MM.1S (cell line): ENCODE data around the gene PCNT.

Experiments
- DNase-seq: peaks from one replicate; pipeline ENCODE4 v3.0.0-alpha.2; 2015
- H2AFZ ChIP-seq: fragments of 300-600 bp; sonication (generic); 2 replicates; pipeline ENCODE4 v1.6.0; 2016; ENCODE audit warnings: antibody characterized with exemption, low read length
- H3F3A ChIP-seq: fragments of 300-600 bp; sonication (generic); 2 replicates; pipeline ENCODE4 v1.6.1; 2016; ENCODE audit warnings: mild to moderate bottlenecking, antibody characterized with exemption, low read length, moderate library complexity, mixed read lengths; ENCODE audit not compliant: insufficient read depth
- H3K27ac ChIP-seq: fragments of 300-600 bp; sonication (generic); 2 replicates; pipeline ENCODE4 v1.5.1; 2016; ENCODE audit warnings: mild to moderate bottlenecking, low read length
- H3K27me3 ChIP-seq: fragments of 300-600 bp; sonication (generic); replicated peaks from 2 replicates; pipeline ENCODE4 v1.6.0; 2016; ENCODE audit warnings: low read length; ENCODE audit not compliant: insufficient read depth
- H3K36me3 ChIP-seq: fragments of 300-600 bp; sonication (generic); replicated peaks from 2 replicates; pipeline ENCODE4 v1.6.1; 2016; ENCODE audit warnings: mild to moderate bottlenecking, low read length, mixed read lengths; ENCODE audit not compliant: insufficient read depth
- H3K4me1 ChIP-seq: fragments of 300-600 bp; sonication (generic); 2 replicates; pipeline ENCODE4 v1.6.1; 2016; ENCODE audit warnings: low read length, mixed read lengths
- H3K4me2 ChIP-seq: fragments of 300-600 bp; sonication (generic); 2 replicates; pipeline ENCODE4 v1.6.0; 2016; ENCODE audit warnings: low read depth, low read length
- H3K4me3 ChIP-seq: fragments of 300-600 bp; sonication (generic); 2 replicates; pipeline ENCODE4 v1.5.1; 2016; ENCODE audit warnings: low read length, mixed read lengths
- H3K79me2 ChIP-seq: fragments of 300-600 bp; sonication (generic); 2 replicates; pipeline ENCODE4 v1.6.1; 2016; ENCODE audit warnings: mixed run types, low read length, mixed read lengths
- H3K9ac ChIP-seq: fragments of 300-600 bp; sonication (generic); 2 replicates; pipeline ENCODE4 v1.6.1; 2016; ENCODE audit warnings: low read length, mixed read lengths
- H3K9me2 ChIP-seq: fragments of 300-600 bp; sonication (generic); replicated peaks from 2 replicates; pipeline ENCODE4 v1.6.1; 2016; ENCODE audit warnings: mild to moderate bottlenecking, low read length, mixed read lengths; ENCODE audit not compliant: insufficient read depth
- H3K9me3 ChIP-seq: fragments of 300-600 bp; sonication (generic); replicated peaks from 2 replicates; pipeline ENCODE4 v1.6.1; 2016; ENCODE audit warnings: mild to moderate bottlenecking, low read length, mixed read lengths; ENCODE audit not compliant: insufficient read depth
- H4K20me1 ChIP-seq: fragments of 300-600 bp; sonication (generic); 2 replicates; pipeline ENCODE4 v1.6.1; 2016; ENCODE audit warnings: mild to moderate bottlenecking, low read length, moderate library complexity, mixed read lengths; ENCODE audit not compliant: insufficient read depth
- CTCF ChIP-seq: fragments of 300-600 bp; sonication (generic); IDR thresholded peaks from 2 replicates; pipeline ENCODE4 v1.5.1; 2016; ENCODE audit warnings: antibody characterized with exemption, low read length, mixed read lengths
- EZH2 ChIP-seq: fragments of 300-600 bp; sonication (generic); optimal IDR thresholded peaks from 2 replicates; pipeline ENCODE3; 2017; ENCODE audit warnings: low read depth, mild to moderate bottlenecking, antibody characterized with exemption, low read length, mixed read lengths
- EZH2phosphoT487 ChIP-seq: fragments of 300-600 bp; sonication (generic); IDR thresholded peaks from 2 replicates; pipeline ENCODE4 v1.6.1; 2018; ENCODE audit warnings: antibody characterized with exemption, low read length

Gene PCNT

DNA sequence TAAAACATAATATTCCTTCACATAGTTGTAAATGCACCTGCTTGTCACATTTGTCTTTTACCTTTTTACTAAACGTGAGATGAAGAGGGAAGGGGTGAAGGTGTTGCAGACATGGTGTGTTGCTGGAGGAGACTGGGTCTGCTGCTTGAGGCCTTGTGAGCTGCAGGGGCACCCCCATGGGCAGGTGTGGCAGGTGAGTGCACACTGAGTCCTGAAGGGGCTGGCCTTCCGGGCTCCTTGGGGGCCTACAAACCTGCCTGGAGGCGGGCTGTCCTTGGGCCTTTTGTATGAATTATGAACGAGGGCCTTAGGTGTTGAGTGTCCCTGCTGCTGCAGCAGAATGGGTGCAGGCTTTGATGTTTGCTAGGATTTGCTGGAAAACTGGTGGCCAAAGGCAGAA lies 3.8 kb downstream of the PCNT start:
- TF ChIP-seq CTCF (no peak), EZH2phosphoT487 (no peak), EZH2 (no peak)
- no peaks in the 10 kb centered on the region for H3K27me3 ChIP-seq
- no peak overlapping the region for H3K4me3 ChIP-seq
- no peak overlapping the region for H3K27ac ChIP-seq
- H3K4me1 ChIP-seq, result peaks cover 12% of the 10 kb centered on the region
- no peaks in the 10 kb centered on the region for H4K20me1 ChIP-seq
- peaks cover 11% of the 10 kb centered on the region for H3K36me3 ChIP-seq
- H3F3A ChIP-seq, result peaks cover 14% of the 10 kb centered on the region
- H3K9ac ChIP-seq, result no peak overlapping the region
- no peak overlapping the region for H2AFZ ChIP-seq
- peaks cover 87% of the 10 kb centered on the region for H3K79me2 ChIP-seq
- no peak overlapping the region for H3K4me2 ChIP-seq
- H3K9me2 ChIP-seq, result no peaks in the 10 kb centered on the region
- DNase-seq, result no peak
- no peaks in the 10 kb centered on the region for H3K9me3 ChIP-seq

GRCh38 chr21:46328151-46328550 lies 4.2 kb downstream of the PCNT start:
- H3K36me3 ChIP-seq, result peaks cover 11% of the 10 kb centered on the region
- no peaks in the 10 kb centered on the region for H3K27me3 ChIP-seq
- no peaks in the 10 kb centered on the region for H4K20me1 ChIP-seq
- H3K27ac ChIP-seq, result no peak overlapping the region
- H3K4me2 ChIP-seq, result no peak overlapping the region
- no peak overlapping the region for H3K4me3 ChIP-seq
- TF ChIP-seq CTCF (no peak), EZH2 (no peak), EZH2phosphoT487 (no peak)
- no peak overlapping the region for H2AFZ ChIP-seq
- H3K9me2 ChIP-seq, result no peaks in the 10 kb centered on the region
- H3K79me2 ChIP-seq, result peaks cover 85% of the 10 kb centered on the region
- no peaks in the 10 kb centered on the region for H3K9me3 ChIP-seq
- no peak for DNase-seq
- H3F3A ChIP-seq, result peaks cover 14% of the 10 kb centered on the region
- no peak overlapping the region for H3K9ac ChIP-seq
- peaks cover 11% of the 10 kb centered on the region for H3K4me1 ChIP-seq

- Histone ChIP-seq H3K9ac (no peak overlapping the region), H3K27me3 (no peaks in the 10 kb centered on the region), H3K4me2 (no peak overlapping the region), H3K4me1 (peaks cover 11% of the 10 kb centered on the region), H3K36me3 (peaks cover 15% of the 10 kb centered on the region), H3K9me2 (no peaks in the 10 kb centered on the region), H3K79me2 (peaks cover 85% of the 10 kb centered on the region), H3F3A (peaks cover 8% of the 10 kb centered on the region), H3K4me3 (no peak overlapping the region), H3K27ac (no peak overlapping the region), H3K9me3 (no peaks in the 10 kb centered on the region), H2AFZ (no peak overlapping the region), H4K20me1 (no peaks in the 10 kb centered on the region)
- no peak for TF ChIP-seq EZH2phosphoT487
- no peak for TF ChIP-seq CTCF
- no peak for DNase-seq
These were observed 5.8 kb downstream of the PCNT start for GRCh38 chr21:46329796-46330195.
